ENCODE results near the gene RAPGEF2. TPM values are rescaled to one million over a fixed set of nuclear protein-coding genes. Genes with fewer than 3 reads are reported as not detected.

The RAPGEF2 gene
- total and polyA plus RNA-seq, 2 donors (not counting 1 experiment from before 2014, with no cell fraction given) = 10.9 to 45.8 TPM

DNA sequence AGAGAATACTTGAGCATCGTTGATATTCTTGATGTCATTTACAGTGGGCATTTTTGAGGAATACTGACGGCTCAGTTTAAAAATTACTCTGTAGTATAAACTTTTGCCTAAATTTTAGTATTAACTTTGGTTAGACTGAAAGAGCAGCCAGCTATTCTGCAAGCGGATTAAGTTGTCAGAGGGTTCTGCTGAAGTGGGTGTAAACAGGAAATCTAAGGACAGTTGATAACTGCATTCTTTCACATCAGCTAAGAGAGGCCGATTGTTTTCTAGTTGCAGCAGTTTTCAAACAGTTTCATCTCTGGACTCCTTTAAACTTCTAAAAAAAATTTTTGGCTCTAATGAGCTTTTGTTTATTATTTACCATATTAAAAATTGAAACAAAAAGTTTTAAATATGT, 149.6 kb downstream of the RAPGEF2 start:
- Histone ChIP-seq H3K4me1 (ENCODE audit: control insufficient read depth in 2 of 2, insufficient read depth in 2 of 2, low read length in 2 of 2) (no peaks in the 10 kb centered on the region), H3K4me3 (ENCODE audit: control extremely low read depth in 1 of 5, extremely low read depth in 1 of 5, insufficient read depth in 1 of 5, low read depth in 2 of 5, low read length in 4 of 5) (no peak overlapping the region), H3K27me3 (replicated peaks in 1 of 4; ENCODE audit: control extremely low read depth in 1 of 4, control insufficient read depth in 3 of 4, insufficient read depth in 4 of 4, low read length in 3 of 4) (no peaks in the 10 kb centered on the region), H3K9me3 (ENCODE audit: control extremely low read depth in 1 of 3, control insufficient read depth in 2 of 3, insufficient read depth in 1 of 3, low read length in 2 of 3) (peaks cover 0 to 13% (median 0%) of the 10 kb centered on the region in 3 donors), H2AFZ (ENCODE audit: insufficient read depth, low read depth, low read length, poor library complexity, severe bottlenecking) (no peak overlapping the region), H3K79me2 (ENCODE audit: control insufficient read depth, insufficient read depth, low read length) (no peaks in the 10 kb centered on the region), H3K4me2 (replicated peaks; ENCODE audit: low read depth, low read length, poor library complexity, severe bottlenecking) (no peak overlapping the region), H3K36me3 (replicated peaks in 1 of 2; ENCODE audit: control extremely low read depth in 1 of 2, control insufficient read depth in 1 of 2, extremely low read depth in 1 of 2, insufficient read depth in 2 of 2, low read length in 1 of 2) (no peaks in the 10 kb centered on the region), H3K9ac (ENCODE audit: low read length) (no peak overlapping the region), H3K27ac (ENCODE audit: low read length in 2 of 2) (no peak overlapping the region), H4K20me1 (ENCODE audit: control insufficient read depth, insufficient read depth, low read length, poor library complexity, severe bottlenecking) (no peaks in the 10 kb centered on the region)
- CTCF ChIA-PET = no interaction called here
- Mint-ChIP-seq H3K9me3 (ENCODE audit: insufficient read depth) (peaks cover 4% of the 10 kb centered on the region), H3K4me3 (no peak overlapping the region), H3K4me1 (no peaks in the 10 kb centered on the region), H3K27me3 (no peaks in the 10 kb centered on the region), H3K27ac (no peak overlapping the region)
- no CpG with 5 or more reads among the region's 4 CpGs for WGBS (ENCODE audit: insufficient coverage)
- no peak for TF ChIP-seq CTCF (IDR thresholded peaks at IDR 0.05)
- TF ChIP-seq EZH2 (IDR thresholded peaks at IDR 0.05; ENCODE audit: borderline replicate concordance, insufficient read depth, low read depth, low read length, poor library complexity, severe bottlenecking) = no peak
- intact Hi-C loops (cut with micrococcal nuclease) = no loop called here
- ATAC-seq (ENCODE audit: low read depth) (no peak), DNase-seq (no peak)
- POLR2A ChIA-PET = no interaction called here

GRCh38 chr4:159256037-159256436, 153.2 kb downstream of the RAPGEF2 start:
- H3K9me3 Mint-ChIP-seq (ENCODE audit: insufficient read depth) = peaks cover 4% of the 10 kb centered on the region
- H3K36me3 ChIP-seq (replicated peaks in 1 of 2; ENCODE audit: control extremely low read depth in 1 of 2, control insufficient read depth in 1 of 2, extremely low read depth in 1 of 2, insufficient read depth in 2 of 2, low read length in 1 of 2) = no peaks in the 10 kb centered on the region
- H3K4me3 Mint-ChIP-seq = no peak overlapping the region
- ATAC-seq (ENCODE audit: low read depth) (no peak), DNase-seq (no peak)
- H3K27me3 ChIP-seq (replicated peaks in 1 of 4; ENCODE audit: control extremely low read depth in 1 of 4, control insufficient read depth in 3 of 4, insufficient read depth in 4 of 4, low read length in 3 of 4) = no peaks in the 10 kb centered on the region
- no peak overlapping the region for H3K4me2 ChIP-seq (replicated peaks; ENCODE audit: low read depth, low read length, poor library complexity, severe bottlenecking)
- H3K4me1 Mint-ChIP-seq = no peaks in the 10 kb centered on the region
- ChIA-PET POLR2A (no interaction called here), CTCF (no interaction called here)
- no peak overlapping the region for H3K9ac ChIP-seq (ENCODE audit: low read length)
- no peak overlapping the region for H3K4me3 ChIP-seq (ENCODE audit: control extremely low read depth in 1 of 5, extremely low read depth in 1 of 5, insufficient read depth in 1 of 5, low read depth in 2 of 5, low read length in 4 of 5)
- no peak overlapping the region for H3K27ac Mint-ChIP-seq
- peaks cover 0 to 8% (median 0%) of the 10 kb centered on the region in 3 donors for H3K9me3 ChIP-seq (ENCODE audit: control extremely low read depth in 1 of 3, control insufficient read depth in 2 of 3, insufficient read depth in 1 of 3, low read length in 2 of 3)
- no peaks in the 10 kb centered on the region for H4K20me1 ChIP-seq (ENCODE audit: control insufficient read depth, insufficient read depth, low read length, poor library complexity, severe bottlenecking)
- no peaks in the 10 kb centered on the region for H3K4me1 ChIP-seq (ENCODE audit: control insufficient read depth in 2 of 2, insufficient read depth in 2 of 2, low read length in 2 of 2)
- no peak overlapping the region for H2AFZ ChIP-seq (ENCODE audit: insufficient read depth, low read depth, low read length, poor library complexity, severe bottlenecking)
- intact Hi-C loops (cut with micrococcal nuclease) = no loop called here
- H3K79me2 ChIP-seq (ENCODE audit: control insufficient read depth, insufficient read depth, low read length) = no peaks in the 10 kb centered on the region
- H3K27ac ChIP-seq (ENCODE audit: low read length in 2 of 2) = no peak overlapping the region
- WGBS (ENCODE audit: insufficient coverage) = 90% methylated on average over 2 of the region's 2 CpGs
- no peak for TF ChIP-seq EZH2 (IDR thresholded peaks at IDR 0.05; ENCODE audit: borderline replicate concordance, insufficient read depth, low read depth, low read length, poor library complexity, severe bottlenecking)
- no peak for TF ChIP-seq CTCF (IDR thresholded peaks at IDR 0.05)
- H3K27me3 Mint-ChIP-seq = no peaks in the 10 kb centered on the region

Measured in B cell (primary cell).